ENCODE results near the gene BRIP1. TPM values are rescaled to one million over a fixed set of nuclear protein-coding genes. Genes with fewer than 3 reads are reported as not detected.

The BRIP1 gene
- total and polyA plus RNA-seq, 9 of the 15 experiments (the other 6 are each of a cell fraction or from before 2014, with no cell fraction given) = 2.4 to 17.5 (median 11.2) TPM

DNA sequence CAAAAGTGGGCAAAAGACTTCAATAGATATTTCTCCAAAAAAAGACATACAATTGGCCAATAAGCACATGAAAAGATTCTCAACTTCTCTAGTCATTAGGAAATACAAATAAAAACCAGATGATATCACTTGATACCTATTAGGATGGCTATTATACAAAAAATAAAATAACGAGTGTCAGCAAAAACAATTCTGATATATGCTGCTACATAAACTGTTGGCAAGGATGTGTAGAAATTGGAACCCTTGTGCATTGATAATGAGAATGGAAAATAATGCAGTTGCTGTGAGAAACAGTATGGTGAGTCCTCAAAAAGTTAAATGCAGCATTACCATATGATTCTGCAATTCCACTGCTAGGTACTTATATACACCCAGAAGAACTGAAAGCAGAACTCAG lies 80.6 kb downstream of the BRIP1 start:
- Histone ChIP-seq H3K4me3 (no peak overlapping the region), H3K9me3 (replicated peaks; ENCODE audit: control insufficient read depth, insufficient read depth, low read depth, low read length) (no peaks in the 10 kb centered on the region), H3K9ac (ENCODE audit: insufficient read depth in 1 of 2, low read depth in 2 of 2, low read length in 2 of 2) (no peak overlapping the region), H3K27ac (ENCODE audit: extremely low read depth, low read depth, low read length) (no peak overlapping the region), H3K27me3 (ENCODE audit: control insufficient read depth in 2 of 2, insufficient read depth in 2 of 2, low read length in 2 of 2) (no peaks in the 10 kb centered on the region), H3K9me1 (ENCODE audit: control insufficient read depth, insufficient read depth, low read length) (no peaks in the 10 kb centered on the region), H3K36me3 (ENCODE audit: control insufficient read depth, insufficient read depth, low read length) (peaks cover 9% of the 10 kb centered on the region; the same call in 1 of the 3 replicates), H4K20me1 (replicated peaks; ENCODE audit: control insufficient read depth, insufficient read depth, low read length) (no peaks in the 10 kb centered on the region), H3K4me2 (ENCODE audit: insufficient read depth, low read length) (no peak overlapping the region), H3K4me1 (replicated peaks in 1 of 2; ENCODE audit: control insufficient read depth in 2 of 2, insufficient read depth in 2 of 2, low read length in 2 of 2) (no peaks in the 10 kb centered on the region), H2AFZ (ENCODE audit: low read depth, low read length) (no peak overlapping the region), H3K79me2 (ENCODE audit: control insufficient read depth, insufficient read depth, low read length) (no peaks in the 10 kb centered on the region)
- POLR2A ChIA-PET = no interaction called here
- no peak for FAIRE-seq
- WGBS (ENCODE audit: insufficient coverage, low coverage, missing lambda C conversion rate) = 86% methylated on average over 1 of the region's 1 CpG
- DNase-seq (ENCODE audit: extremely low read depth in 1 of 4, low spot score in 3 of 4) = no peak
- CTCF ChIA-PET (ENCODE audit: low intra/inter-chr PET ratio) = no interaction called here
- in situ Hi-C loops (cut with MboI) = no loop called here
- intact Hi-C loops (cut with micrococcal nuclease) = no loop called here
- BruUV-seq (replicated peaks) = no TSS peak
- no peak for ATAC-seq
- TF ChIP-seq ELF4 (CRISPR knock-in tag; IDR thresholded peaks at IDR 0.05) (no peak), GABPB2 (CRISPR knock-in tag; conservative IDR thresholded peaks at IDR 0.05) (no peak), JUN (IDR thresholded peaks at IDR 0.05; ENCODE audit: borderline replicate concordance, low read depth, low read length) (no peak), JUN (CRISPR knock-in tag; IDR thresholded peaks at IDR 0.05; ENCODE audit: borderline replicate concordance) (no peak), ZNF316 (IDR thresholded peaks at IDR 0.05) (peak; percentile 82), MAFG (tag; conservative IDR thresholded peaks at IDR 0.05) (0 out of 2 replicates have a peak, but pooled peaks have one; percentile 36), ZBTB11 (CRISPR knock-in tag; IDR thresholded peaks at IDR 0.05) (peak in 1 of 3 experiments; percentile 85; a peak in 2 of 6 replicates), MAFF (IDR thresholded peaks at IDR 0.05; ENCODE audit: low read length) (peak; percentile 29; the same call in 1 of the 2 replicates), C11orf30 (IDR thresholded peaks at IDR 0.05; ENCODE audit: low read depth) (peak; percentile 65; the same call in 1 of the 2 replicates), ZNF232 (CRISPR knock-in tag; IDR thresholded peaks at IDR 0.05) (no peak)
